GM21360 (cell line): ENCODE results near the gene MEIS1.

Experiments
- ATAC-seq: cut with Tn5 transposase; IDR thresholded peaks from one replicate; pipeline ENCODE4 v1.9.1; 2021; ENCODE audit warnings: mild to moderate bottlenecking, moderate library complexity; ENCODE audit not compliant: unreplicated experiment

Gene MEIS1

DNA sequence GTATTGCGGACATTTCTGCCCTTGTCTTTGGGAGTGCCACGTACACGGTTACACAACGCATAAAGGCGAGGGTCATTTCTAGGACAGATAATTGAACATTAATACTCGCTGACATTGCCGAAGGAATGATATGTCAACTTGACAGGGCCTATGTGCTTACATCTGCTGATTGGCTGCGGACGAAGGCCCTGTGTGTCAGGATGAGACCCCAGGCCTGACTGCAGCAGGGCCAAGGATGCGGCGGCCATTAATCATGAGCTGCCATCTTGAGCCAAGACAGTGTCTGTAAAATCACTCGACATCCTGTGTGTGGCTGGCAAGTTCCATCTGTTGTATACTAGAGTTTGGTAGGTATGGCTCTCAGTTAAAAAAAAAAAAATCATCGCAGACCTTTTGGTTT lies 96.6 kb downstream of the MEIS1 start:
- ATAC-seq, result no peak

DNA sequence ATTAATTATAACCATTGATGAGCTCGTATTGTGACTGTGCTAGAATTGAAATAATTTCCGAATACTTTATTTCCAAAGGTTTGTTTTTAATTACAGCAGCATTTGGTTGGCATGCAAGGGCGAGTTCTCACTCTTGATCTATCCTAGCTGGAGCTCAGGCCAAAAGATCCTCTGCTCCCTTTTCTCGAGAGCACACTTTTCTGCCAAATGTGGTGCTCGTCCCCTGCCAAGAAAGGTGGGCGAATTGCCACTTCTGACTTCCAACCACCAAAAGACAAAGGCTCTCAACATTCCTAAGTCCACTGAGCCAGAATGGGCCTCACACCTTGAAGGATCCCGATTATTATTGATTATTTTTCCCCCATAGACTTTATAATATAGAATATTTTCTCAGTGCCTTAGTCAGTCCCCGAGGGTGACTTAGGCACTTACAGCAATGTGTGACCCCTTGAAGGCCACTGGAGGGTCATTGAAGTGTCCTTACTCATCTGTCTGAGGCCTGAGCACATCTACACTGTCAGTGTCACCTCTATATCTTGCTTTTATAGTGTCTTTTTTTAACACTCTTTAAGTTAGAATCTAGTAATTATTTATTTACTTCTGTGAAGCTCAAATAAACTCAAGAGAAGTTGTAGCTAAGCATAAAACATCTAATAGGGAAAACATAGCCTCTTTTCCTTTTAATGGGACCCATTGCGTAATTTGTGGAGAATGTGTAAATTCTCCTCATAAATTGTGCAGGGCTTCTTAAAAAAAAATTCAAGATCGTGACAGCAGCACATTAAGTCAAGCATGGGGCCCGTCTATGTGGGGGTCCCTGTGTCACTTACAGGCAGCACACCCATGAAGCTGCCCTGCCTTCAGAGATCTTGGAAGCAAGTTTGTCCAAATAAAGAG lies 98.3 kb downstream of the MEIS1 start:
- ATAC-seq, result no peak

DNA sequence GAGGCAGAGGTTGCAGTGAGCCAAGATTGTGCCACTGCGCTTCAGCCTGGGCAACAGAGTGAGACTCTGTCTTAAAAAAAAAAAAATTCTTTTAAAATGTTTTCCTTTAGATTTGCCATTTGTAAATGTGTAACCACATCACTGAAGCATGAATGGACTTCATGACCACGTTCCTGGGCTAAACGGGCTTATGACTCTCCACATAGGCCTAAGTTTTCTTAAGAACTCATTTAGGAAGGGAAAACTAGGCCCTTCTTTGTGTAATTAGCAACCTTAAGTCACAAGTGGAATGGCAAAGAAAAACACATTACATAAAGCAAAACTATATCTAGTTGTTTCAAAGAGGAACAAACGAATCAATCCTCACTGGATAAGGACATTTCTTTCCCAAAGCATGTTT lies 99.5 kb downstream of the MEIS1 start:
- no peak for ATAC-seq

DNA sequence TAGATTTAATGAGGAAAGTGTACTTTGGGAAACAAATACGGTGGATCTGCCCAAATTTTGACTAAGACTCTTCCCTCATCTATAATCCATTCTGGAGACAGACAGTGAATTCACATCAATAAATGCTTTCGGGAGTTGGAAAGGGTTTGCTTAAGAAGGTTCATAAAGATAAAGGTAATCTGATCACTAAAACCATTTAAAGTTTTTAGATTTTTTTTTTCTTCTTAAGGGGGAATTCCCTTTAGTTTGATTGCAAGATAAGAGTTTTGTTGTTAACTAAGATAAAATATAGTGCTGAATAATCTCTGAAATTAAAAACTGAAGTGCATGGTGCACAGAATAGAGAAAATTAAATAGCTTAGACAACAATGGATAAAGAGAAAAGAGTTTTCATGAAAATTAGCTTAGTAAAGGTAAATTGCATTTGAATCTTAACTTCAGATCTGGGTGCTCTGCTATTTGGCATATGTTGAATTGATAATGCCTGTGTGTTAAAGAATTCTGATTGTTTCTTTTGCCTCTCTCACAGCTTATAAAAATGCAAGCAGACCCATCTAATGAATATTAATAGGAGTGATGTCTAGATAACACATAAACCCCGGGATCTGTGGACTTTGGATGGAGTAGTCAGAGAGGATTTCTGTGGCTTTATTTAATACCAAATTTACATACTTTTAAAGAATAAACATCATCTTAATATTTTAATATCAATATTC lies 100.8 kb downstream of the MEIS1 start:
- ATAC-seq, result no peak

DNA sequence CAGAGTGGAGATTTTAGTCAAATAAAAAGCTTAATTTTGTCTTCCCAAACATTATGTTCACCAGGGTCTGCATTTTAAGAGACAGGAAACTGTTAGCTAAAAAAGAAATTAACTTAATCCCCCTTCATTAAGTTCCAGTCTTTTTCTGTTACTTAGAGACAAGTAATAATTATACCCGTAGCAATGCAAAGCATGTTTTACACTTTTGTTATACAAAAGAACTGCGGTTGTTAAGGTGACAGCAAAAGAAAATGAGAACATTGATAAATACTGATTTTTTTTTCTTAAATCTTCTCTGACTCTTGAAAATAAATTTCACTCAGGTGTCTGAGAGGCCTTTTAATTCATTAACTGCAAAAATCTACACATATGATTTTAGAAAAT lies 101.4 kb downstream of the MEIS1 start:
- no peak for ATAC-seq

DNA sequence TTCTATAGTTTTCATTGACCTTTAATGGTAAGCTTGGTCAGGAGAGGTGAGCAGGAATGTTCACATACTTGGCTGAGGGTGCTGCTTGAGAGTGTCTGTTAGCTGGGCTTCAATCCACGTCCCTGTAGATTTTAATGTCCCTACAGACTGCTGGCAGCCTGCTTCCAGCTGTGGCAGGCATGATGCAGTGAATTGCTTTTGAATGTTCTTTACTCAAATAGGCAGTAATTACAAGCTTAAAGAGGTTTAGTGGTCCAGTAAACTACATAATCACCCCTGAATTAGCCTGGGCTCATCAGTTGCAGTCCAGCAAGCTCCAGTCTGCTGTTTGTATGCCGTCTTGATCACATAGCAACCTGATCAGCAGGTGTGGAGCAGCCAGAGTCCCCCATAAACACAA lies 102.1 kb downstream of the MEIS1 start:
- no peak for ATAC-seq

DNA sequence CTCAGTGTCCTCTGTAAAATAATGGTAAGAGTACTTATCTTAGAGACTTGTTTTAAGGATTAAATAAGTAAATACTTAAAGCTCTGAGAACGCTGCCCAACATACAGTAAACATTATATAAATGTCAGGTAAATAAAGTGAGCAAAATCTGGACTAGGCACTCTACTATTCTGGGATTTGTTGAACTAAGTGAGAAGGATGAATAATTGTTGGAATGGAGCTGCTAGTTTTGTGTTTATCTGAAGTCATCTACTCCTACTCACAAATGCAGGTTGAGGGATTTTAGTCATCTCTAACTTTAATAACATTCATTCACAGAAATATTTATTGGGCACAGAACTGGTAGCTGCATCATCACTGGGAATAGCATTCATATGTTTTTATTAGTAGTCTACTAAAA lies 103.4 kb downstream of the MEIS1 start:
- no peak for ATAC-seq

DNA sequence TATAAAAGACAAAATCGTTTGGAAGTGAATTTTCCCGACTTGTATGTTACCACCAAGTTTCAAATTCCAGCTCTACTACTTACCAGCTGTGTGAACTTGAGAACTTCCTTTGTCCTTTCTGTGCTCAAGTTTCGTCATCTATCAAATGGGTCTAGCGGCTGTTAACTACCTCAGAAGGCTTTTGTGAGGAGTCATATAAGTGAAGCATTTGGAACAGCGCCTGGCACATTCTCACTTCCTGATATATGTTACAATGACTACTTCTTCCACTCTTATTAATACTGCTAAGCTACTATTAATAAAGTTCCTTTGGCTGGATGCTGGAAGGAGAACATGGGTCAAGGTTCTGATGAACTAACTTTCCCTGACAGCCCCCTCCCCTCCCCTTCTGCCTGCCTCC lies 104.5 kb downstream of the MEIS1 start:
- no peak for ATAC-seq

DNA sequence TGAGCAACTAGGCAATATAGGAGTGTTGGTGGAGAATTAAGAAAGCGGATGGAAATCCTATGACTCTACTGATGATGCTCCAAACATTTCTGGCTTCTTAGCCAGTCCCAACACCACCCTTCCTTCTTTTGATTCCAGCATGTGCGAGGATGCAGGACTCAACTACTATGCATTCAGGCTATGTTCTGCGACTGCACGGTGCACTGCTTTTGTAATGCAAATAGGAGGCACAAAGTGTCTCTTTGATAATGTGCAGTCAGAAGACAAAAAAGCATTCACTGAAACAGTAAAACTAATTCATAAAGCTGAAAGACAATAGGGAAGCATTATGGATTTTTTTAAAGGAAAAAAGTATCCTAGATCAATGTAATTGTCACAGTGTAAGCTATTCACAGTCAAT lies 106.7 kb downstream of the MEIS1 start:
- ATAC-seq, result no peak

DNA sequence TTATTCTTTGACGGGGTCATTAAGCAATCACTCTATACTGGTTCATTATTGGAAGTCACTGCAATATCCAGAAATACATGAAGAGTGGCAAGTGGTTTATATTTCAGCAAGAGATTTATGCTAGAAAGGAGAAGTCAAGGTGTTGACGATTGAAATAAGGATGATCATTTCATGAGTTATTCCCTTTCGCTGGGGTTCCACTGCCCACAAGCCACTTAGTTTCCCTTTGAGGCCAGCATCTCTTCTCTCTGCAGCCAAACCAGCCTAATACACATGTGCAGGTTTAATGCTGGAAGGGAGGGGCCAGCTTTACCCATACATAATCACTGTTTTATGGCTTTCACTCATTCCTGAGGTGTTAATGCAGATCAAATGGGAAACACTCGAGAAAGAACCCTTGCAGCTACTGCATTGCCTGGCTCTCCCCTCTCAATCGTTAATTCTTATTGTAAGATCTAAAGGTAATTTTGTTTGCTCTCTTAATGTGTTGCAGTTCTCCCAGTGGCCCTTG lies 108.4 kb downstream of the MEIS1 start:
- ATAC-seq, result no peak

DNA sequence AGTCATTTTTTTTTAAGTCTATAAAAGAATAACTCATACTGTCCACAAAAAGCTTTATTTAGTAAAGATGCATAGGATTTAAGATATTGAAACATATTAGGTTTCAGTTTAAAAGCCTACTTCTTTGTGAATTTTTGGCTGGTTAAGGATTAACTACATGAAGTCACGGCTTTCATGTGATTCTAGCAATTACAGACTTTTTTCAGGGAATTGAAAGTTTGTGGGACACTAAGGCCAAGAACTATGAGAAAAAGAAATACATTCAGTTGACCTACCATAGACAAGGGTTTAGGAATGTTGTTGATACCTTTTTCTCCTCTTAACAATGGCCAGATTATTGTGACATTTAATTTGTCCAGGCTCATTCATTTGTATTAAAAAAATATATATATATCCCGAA lies 109.3 kb downstream of the MEIS1 start:
- ATAC-seq, result no peak

DNA sequence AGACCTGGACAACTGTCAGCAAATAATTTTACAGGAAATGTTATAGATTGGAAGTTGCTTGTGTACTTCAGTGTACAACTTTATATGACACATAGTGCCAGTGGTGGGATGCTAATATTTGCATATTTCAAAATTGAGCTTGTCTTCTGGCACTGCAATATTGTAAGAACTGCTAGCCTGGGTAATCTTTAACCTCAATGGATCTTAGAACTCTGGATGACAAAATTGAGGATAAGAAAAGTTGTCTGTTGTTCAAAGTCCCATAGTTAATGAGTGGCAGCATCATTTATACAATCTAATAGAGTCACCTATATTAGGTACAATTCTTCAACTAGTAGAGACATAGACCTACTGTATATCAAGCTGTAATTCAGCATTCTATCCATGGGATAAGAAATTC lies 110.3 kb downstream of the MEIS1 start:
- ATAC-seq, result no peak

DNA sequence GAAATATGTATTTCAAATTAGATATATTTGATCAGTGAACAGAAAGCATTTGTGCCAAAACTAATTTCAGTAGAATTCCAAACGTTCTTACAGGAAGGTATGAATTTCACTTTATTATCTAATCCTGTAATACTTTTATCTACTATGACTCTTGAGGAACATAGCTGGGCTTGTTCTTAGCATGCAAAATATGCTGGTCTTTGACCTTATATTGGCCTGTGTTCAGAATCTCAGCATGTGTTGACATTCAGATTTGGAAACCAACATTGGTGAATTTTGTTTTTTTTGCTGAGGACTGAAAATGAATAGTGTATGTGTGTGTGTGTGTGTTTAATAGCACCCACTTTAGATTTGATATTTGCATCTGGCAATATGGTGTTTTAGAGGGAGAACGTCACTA lies 112.2 kb downstream of the MEIS1 start:
- no peak for ATAC-seq

DNA sequence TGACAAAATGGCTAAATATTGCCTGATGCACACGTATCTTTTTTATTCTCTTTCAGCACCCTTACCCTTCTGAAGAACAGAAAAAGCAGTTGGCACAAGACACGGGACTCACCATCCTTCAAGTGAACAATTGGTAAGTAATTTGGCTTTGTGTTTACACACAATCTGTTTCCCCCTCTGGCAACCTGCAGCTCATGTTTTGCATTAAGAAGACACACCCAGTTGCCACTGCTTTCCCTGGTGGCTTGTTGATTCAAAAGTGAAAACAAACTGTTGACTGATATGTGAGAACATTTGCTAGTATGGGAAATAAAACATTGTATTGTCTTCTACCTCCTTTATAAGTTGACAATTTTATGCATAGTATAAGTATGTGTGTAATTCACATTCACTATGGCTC lies 113.0 kb downstream of the MEIS1 start:
- no peak for ATAC-seq

DNA sequence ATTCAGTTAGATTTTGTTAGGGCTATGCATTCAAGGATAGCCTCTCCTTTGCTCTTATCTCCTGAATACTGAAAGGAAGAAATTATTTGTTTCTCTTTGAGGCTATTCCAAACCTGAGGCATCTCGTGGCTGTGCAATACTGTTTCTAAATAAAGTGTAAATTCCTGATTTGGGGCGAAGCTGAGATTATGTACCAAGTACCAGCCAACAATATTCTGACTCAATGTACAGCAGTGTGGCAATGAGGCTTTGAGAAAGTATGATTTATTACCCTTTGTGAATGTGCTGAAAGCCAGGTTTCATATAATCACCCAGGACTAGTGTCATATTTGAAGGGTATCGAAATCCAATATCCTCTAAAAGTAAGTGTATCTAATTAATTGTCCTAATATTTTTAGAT lies 113.5 kb downstream of the MEIS1 start:
- no peak for ATAC-seq

DNA sequence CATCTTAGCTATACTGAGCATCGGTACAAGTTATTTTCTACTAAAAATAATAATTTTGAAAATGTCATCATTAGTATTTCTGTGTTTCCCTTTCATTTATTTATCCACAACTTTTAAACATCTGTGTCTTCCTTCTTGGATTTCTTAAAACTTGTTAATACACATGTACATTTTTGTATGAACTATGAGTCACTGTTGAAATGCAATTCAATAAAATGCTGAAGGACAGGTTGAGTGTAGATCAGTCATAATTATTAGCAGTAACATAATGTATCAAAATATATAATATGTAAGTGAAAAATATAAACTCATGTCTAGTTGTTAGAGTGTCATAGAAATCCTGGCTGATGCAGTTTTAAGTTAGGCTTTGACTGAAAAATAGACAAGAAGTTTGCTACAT lies 115.9 kb downstream of the MEIS1 start:
- no peak for ATAC-seq

DNA sequence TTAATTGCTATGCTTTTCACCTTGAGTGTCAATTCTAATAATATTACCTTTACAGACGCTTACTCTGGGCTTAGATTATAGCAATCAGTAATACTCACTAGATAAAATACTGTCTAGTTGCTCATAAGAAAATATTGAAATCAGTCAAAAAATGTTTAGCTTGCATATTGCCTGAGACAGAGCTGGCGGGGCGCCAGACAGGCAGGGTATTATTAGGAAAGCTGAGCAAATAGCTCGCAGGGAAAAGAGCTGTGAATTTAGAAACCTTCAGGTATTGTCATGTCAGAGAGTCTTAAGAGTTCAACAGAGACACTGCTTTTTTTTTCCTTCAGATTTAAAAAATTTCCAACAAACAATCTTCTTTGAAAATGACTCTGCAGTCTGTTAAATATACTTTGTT lies 118.4 kb downstream of the MEIS1 start:
- no peak for ATAC-seq

DNA sequence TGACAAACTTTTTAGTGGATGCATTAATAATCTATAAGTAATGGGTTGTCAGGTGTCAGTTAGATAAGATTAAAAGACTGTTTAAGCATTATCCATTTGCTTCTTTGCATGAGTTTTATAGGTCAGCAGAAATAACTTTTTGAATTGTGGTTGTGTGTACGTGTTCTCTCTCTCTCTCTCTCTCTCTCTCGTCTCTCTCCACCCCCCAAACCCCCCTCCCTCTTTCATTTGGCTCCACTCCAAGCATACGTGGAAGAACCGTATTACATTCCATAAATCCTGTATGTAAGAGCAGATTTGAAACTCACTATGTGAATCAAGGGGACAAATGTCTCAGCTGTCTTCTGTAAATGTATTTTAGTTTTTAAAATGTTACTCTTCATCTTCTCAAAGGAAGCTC lies 120.2 kb downstream of the MEIS1 start:
- ATAC-seq, result no peak

DNA sequence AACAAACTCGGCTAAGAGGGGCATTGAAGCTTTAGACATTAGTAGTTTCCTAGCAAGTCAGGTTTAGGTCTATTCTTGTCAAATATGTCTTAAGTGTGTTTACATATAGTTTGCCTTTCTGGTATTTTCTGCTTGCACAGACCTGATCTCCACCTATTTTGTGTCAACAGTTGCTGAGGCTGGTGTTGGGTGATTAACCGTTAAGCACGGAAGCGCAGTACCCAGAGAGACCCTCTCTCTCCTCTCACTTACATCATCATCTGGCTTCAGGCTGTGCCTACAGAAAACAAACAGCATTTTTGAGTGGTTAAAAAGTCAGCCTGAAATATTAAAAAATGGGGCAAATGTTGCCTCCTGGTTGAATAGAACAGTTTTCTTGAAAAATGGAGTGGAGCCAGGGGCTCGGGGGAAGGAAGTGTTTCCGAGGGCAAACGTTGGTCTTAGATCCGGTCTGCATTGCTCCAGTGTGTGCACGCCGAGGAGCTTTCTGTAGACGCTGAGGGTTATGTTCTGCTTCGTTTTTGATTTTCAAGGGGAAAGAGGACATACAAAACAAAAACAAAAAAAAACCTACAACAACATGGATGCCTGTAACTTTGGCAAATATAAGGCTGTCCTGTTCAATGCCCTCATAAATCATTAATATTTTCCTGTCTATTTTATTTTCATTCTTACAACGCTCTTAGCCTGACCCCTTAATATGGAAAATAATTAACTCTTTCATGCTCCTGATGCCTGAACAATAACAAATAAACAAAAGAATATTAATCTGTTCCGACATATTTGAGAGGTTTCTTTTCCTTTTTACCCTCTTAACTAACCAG lies 120.8 kb downstream of the MEIS1 start:
- no peak for ATAC-seq

DNA sequence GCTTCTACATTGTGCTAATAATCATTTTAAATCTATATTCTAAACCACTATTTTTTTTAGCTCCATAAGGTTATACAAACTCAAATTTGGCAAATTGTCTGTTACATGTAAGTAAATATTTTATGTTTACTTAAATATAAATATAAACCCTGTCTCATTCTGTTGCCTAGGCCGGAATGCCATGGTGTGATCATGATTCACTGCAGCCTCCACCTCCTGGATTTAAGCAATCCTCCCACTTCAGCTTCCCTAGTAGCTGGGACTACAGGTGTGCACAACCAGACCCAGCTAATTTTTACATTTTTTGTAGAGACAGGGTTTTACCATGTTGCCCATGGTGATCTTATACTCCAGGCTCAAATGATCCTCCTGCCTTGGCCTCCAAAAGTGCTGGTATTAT lies 124.7 kb downstream of the MEIS1 start:
- ATAC-seq, result no peak

DNA sequence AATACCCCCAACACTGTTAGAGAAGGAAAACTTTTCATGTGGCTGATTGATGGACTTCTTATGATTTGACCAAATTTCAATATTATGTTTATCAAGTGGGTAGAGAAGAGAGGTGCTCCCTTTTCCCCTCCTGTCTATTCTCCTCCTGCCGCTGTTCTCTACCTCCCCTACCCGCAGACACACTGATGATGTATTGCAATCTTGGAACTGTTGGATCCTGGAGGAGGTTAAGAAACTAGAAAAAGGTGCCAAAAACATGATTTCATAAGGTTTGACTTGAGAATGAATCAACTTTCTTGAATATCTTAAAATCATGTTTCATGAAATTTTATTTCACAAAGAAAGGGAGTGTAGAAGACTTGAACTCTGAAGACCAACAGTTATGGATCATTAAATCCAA lies 125.8 kb downstream of the MEIS1 start:
- ATAC-seq, result no peak
